KMS-11 (cell line): ENCODE measurements around the gene TMEM204.
A peak's percentile ranks its signal among the peaks of the same experiment; 100 is the strongest.

Experiments
- H2AFZ ChIP-seq: fragments of 200-600 bp; sonication (generic); 2 replicates; pipeline ENCODE4 v1.6.1; 2016; ENCODE audit warnings: antibody characterized with exemption, mixed run types, low read depth
- H3K27ac ChIP-seq: fragments of 200-600 bp; sonication (generic); 2 replicates; pipeline ENCODE4 v1.6.1; 2016; ENCODE audit warnings: mild to moderate bottlenecking, mixed run types
- H3K27me3 ChIP-seq: fragments of 200-600 bp; sonication (generic); 2 replicates; pipeline ENCODE4 v1.6.1; 2017; ENCODE audit warnings: mild to moderate bottlenecking, low read depth, mixed run types, moderate library complexity; ENCODE audit not compliant: insufficient read depth
- H3K36me3 ChIP-seq: fragments of 200-600 bp; sonication (generic); 2 replicates; pipeline ENCODE4 v1.6.1; 2017; ENCODE audit warnings: mild to moderate bottlenecking, mixed run types; ENCODE audit not compliant: insufficient read depth
- H3K4me1 ChIP-seq: fragments of 200-600 bp; sonication (generic); 2 replicates; pipeline ENCODE4 v1.6.1; 2016; ENCODE audit warnings: mild to moderate bottlenecking, low read depth, mixed run types; ENCODE audit not compliant: poor library complexity, severe bottlenecking
- H3K4me2 ChIP-seq: fragments of 200-600 bp; sonication (generic); 2 replicates; pipeline ENCODE4 v1.7.0; 2016; ENCODE audit warnings: mild to moderate bottlenecking, mixed run types
- H3K4me3 ChIP-seq: fragments of 200-600 bp; sonication (generic); IDR thresholded peaks from 2 replicates; pipeline ENCODE4 v1.6.1; 2017; ENCODE audit warnings: low read depth, low read length, mixed read lengths; ENCODE audit not compliant: insufficient read depth
- H3K79me2 ChIP-seq: fragments of 200-600 bp; sonication (generic); 2 replicates; pipeline ENCODE4 v1.6.1; 2016; ENCODE audit warnings: low read depth, mixed run types; ENCODE audit not compliant: insufficient read depth
- H3K9ac ChIP-seq: fragments of 200-600 bp; sonication (generic); 2 replicates; pipeline ENCODE4 v1.6.1; 2016; ENCODE audit warnings: mild to moderate bottlenecking, mixed run types
- H4K20me1 ChIP-seq: fragments of 200-600 bp; sonication (generic); 2 replicates; pipeline ENCODE4 v1.6.1; 2016; ENCODE audit warnings: mild to moderate bottlenecking, mixed run types; ENCODE audit not compliant: insufficient read depth
- CTCF ChIP-seq: fragments of 200-600 bp; sonication (generic); conservative IDR thresholded peaks from 2 replicates; pipeline ENCODE4 v1.6.1; 2017; ENCODE audit warnings: low read depth, mild to moderate bottlenecking, antibody characterized with exemption, low read length, moderate library complexity, mixed read lengths

Gene TMEM204

DNA sequence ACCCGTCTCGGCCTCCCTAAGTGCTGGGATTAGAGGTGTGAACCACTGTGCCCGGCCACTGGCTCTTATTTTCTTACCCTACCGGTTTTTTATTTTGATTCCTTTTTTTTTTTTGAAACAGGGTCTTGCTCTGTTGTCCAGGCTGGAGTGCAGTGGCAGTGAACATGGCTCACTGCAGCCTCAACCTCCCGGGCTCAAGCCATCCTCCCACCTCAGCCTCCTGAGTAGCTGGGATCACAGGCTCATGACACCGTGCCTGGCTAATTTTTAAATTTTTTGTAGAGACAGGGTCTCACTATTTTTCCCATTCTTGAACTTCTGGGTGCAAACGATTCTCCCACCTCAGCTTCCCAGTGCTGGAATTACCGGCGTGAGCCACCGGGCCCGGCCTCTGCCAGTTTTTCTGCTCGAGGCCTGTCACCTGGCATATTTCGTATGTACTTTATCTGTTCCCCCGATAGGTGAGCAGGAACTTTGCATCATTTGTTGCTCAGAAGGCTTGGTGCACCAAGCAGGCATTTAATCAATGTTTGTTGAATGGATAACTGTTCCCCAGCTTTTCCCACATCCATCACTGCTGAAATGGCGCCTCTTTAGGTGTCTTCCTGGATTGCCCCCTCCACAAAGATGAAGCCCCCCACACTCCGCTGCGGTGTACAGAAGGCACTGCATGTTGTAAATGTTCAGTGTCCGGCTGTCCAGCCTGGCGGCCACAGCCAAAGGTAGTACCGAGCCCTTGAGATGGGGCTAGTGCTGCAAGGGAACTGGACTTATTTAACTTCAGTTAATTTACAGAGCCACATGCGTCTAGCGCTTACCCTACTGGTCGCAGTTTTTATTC, 41.2 kb upstream of the TMEM204 start:
- no peaks in the 10 kb centered on the region for H4K20me1 ChIP-seq
- H3K79me2 ChIP-seq = peaks cover 20% of the 10 kb centered on the region
- H3K9ac ChIP-seq = peak overlapping the region; percentile 90; the same call in 1 of the 2 replicates
- H3K27ac ChIP-seq = peak overlapping the region; percentile 58
- peak overlapping the region; percentile 75 for H2AFZ ChIP-seq
- no peak overlapping the region for H3K4me3 ChIP-seq
- peaks cover 15% of the 10 kb centered on the region for H3K4me1 ChIP-seq
- no peak for TF ChIP-seq CTCF
- H3K27me3 ChIP-seq = peaks cover 12% of the 10 kb centered on the region; the same call in 1 of the 2 replicates
- peak overlapping the region; percentile 49 for H3K4me2 ChIP-seq
- H3K36me3 ChIP-seq = no peaks in the 10 kb centered on the region; the same call in 1 of the 2 replicates

GRCh38 chr16:1492923-1493745, 40.3 kb upstream of the TMEM204 start, which contains the start of gene TELO2:
Gene TELO2 (plus strand): TSS chr16:1493360. CDS start chr16:1494282, 922 bp downstream.
- Histone ChIP-seq H2AFZ (peak within 1 kb of the TSS; percentile 75), H3K27me3 (peaks cover 7% of the 10 kb centered on the region; the same call in 1 of the 2 replicates), H3K9ac (peak within 1 kb of the TSS; percentile 90), H3K27ac (peak within 1 kb of the TSS; percentile 58), H4K20me1 (no peaks in the 10 kb centered on the region), H3K4me3 (no peak within 1 kb of the TSS), H3K36me3 (no peaks in the 10 kb centered on the region; the same call in 1 of the 2 replicates), H3K4me1 (peaks cover 15% of the 10 kb centered on the region), H3K79me2 (peaks cover 20% of the 10 kb centered on the region), H3K4me2 (peak within 1 kb of the TSS; percentile 71)
- no peak for TF ChIP-seq CTCF

GRCh38 chr16:1493746-1494094, 39.7 kb upstream of the TMEM204 start:
- Histone ChIP-seq H3K4me1 (peaks cover 15% of the 10 kb centered on the region), H3K9ac (peak overlapping the region; percentile 90), H3K27me3 (peaks cover 3% of the 10 kb centered on the region; the same call in 1 of the 2 replicates), H2AFZ (peak overlapping the region; percentile 63), H3K79me2 (peaks cover 20% of the 10 kb centered on the region), H3K36me3 (no peaks in the 10 kb centered on the region; the same call in 1 of the 2 replicates), H3K4me3 (no peak overlapping the region), H4K20me1 (no peaks in the 10 kb centered on the region), H3K4me2 (peak overlapping the region; percentile 71), H3K27ac (peak overlapping the region; percentile 56)
- no peak for TF ChIP-seq CTCF

DNA sequence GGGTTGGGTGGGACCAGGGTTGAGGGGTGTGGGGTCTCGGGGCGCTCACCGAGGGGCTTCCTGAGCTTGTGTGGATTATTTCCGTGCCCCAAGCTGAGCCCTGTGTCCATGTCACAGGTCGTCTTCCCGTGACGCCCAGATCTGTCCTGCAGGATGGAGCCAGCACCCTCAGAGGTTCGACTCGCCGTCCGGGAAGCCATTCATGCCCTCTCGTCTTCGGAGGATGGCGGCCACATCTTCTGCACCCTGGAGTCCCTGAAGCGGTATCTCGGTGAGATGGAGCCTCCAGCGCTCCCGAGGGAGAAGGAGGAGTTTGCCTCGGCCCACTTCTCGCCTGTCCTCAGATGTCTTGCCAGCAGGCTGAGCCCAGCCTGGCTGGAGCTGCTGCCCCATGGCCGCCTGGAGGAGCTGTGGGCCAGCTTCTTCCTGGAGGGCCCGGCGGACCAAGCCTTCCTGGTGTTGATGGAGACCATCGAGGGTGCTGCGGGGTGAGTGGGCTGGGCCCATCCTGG, 39.3 kb upstream of the TMEM204 start:
- Histone ChIP-seq H3K36me3 (no peaks in the 10 kb centered on the region; the same call in 1 of the 2 replicates), H2AFZ (no peak overlapping the region), H3K4me1 (peaks cover 15% of the 10 kb centered on the region), H4K20me1 (no peaks in the 10 kb centered on the region), H3K27ac (no peak overlapping the region), H3K79me2 (peaks cover 20% of the 10 kb centered on the region), H3K27me3 (no peaks in the 10 kb centered on the region), H3K9ac (peak overlapping the region; percentile 90; the same call in 1 of the 2 replicates), H3K4me3 (no peak overlapping the region), H3K4me2 (peak overlapping the region; percentile 71)
- no peak for TF ChIP-seq CTCF
